ENCODE results near the gene ADA.

DNA sequence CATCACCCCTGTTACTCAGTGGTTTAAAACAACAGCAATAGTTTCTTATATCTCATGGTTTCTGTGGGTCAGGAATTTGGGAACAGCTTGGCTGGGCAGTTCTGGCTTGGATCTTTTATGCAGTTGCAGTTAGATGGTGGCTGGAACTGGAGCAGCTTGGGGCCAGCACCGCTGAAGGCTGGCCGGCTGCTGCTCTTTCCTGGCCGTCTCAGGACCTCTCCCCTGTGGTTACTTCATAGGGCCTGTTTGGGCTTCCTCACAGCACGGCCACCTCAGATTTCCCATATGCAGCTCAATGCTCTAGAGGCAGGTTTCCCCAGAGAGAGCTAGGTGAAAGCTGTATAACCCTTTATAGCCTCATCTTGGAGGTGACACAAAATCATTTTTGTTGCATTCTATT lies 53.6 kb downstream of the ADA start:
- TF ChIP-seq CTCF (IDR thresholded peaks at IDR 0.05): no peak
- TF ChIP-seq POLR2A (IDR thresholded peaks at IDR 0.05): no peak
